ENCODE data around the gene PFDN2. TPM values are rescaled to one million over a fixed set of nuclear protein-coding genes. Genes with fewer than 3 reads are reported as not detected.

The PFDN2 gene
- total and polyA plus RNA-seq, 2 experiments from 2014 or later = 45.6 to 352 TPM

DNA sequence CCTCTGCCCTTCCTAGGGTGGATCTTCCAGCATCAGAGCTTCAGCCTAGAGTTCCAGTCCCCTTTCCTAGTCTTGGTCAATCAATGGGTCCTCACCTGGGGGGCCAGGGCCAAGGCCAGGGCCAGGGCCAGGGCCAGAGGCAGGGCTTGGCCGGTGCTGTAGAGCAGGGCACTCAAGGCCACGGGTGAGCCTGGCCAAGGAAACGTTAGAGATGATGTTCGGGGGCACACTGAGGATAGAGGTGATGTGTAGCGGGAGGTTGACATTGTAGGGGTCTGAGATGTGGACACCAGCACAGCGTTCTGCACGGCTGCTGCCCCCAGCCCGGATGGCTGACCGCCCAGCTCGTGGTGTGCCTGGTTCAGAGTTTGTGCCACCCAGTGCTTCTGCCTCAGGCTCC is 66.6 kb downstream of the PFDN2 start:
- ATAC-seq = no peak
- no peak overlapping the region for H3K4me3 ChIP-seq

More for the DNA sequence above, 66.6 kb downstream of the PFDN2 start:
- no peaks in the 10 kb centered on the region for H3K36me3 ChIP-seq (ENCODE audit: insufficient read depth)
- no peak for TF ChIP-seq EZH2 (IDR thresholded peaks at IDR 0.05; ENCODE audit: low read depth, unreplicated experiment)
- no peak for TF ChIP-seq NANOG (IDR thresholded peaks at IDR 0.05; ENCODE audit: borderline replicate concordance)
- no peak for TF ChIP-seq CTCF (conservative IDR thresholded peaks at IDR 0.05; ENCODE audit: low read depth in 2 of 2)
- no peak for TF ChIP-seq POLR2AphosphoS5 (IDR thresholded peaks at IDR 0.05; ENCODE audit: low read depth)
- no peak for TF ChIP-seq ZNF331 (CRISPR knock-in tag; IDR thresholded peaks at IDR 0.05; ENCODE audit: low read depth)
- no peak for TF ChIP-seq ETS1 (IDR thresholded peaks at IDR 0.05)
- TF ChIP-seq, protein P1, sequence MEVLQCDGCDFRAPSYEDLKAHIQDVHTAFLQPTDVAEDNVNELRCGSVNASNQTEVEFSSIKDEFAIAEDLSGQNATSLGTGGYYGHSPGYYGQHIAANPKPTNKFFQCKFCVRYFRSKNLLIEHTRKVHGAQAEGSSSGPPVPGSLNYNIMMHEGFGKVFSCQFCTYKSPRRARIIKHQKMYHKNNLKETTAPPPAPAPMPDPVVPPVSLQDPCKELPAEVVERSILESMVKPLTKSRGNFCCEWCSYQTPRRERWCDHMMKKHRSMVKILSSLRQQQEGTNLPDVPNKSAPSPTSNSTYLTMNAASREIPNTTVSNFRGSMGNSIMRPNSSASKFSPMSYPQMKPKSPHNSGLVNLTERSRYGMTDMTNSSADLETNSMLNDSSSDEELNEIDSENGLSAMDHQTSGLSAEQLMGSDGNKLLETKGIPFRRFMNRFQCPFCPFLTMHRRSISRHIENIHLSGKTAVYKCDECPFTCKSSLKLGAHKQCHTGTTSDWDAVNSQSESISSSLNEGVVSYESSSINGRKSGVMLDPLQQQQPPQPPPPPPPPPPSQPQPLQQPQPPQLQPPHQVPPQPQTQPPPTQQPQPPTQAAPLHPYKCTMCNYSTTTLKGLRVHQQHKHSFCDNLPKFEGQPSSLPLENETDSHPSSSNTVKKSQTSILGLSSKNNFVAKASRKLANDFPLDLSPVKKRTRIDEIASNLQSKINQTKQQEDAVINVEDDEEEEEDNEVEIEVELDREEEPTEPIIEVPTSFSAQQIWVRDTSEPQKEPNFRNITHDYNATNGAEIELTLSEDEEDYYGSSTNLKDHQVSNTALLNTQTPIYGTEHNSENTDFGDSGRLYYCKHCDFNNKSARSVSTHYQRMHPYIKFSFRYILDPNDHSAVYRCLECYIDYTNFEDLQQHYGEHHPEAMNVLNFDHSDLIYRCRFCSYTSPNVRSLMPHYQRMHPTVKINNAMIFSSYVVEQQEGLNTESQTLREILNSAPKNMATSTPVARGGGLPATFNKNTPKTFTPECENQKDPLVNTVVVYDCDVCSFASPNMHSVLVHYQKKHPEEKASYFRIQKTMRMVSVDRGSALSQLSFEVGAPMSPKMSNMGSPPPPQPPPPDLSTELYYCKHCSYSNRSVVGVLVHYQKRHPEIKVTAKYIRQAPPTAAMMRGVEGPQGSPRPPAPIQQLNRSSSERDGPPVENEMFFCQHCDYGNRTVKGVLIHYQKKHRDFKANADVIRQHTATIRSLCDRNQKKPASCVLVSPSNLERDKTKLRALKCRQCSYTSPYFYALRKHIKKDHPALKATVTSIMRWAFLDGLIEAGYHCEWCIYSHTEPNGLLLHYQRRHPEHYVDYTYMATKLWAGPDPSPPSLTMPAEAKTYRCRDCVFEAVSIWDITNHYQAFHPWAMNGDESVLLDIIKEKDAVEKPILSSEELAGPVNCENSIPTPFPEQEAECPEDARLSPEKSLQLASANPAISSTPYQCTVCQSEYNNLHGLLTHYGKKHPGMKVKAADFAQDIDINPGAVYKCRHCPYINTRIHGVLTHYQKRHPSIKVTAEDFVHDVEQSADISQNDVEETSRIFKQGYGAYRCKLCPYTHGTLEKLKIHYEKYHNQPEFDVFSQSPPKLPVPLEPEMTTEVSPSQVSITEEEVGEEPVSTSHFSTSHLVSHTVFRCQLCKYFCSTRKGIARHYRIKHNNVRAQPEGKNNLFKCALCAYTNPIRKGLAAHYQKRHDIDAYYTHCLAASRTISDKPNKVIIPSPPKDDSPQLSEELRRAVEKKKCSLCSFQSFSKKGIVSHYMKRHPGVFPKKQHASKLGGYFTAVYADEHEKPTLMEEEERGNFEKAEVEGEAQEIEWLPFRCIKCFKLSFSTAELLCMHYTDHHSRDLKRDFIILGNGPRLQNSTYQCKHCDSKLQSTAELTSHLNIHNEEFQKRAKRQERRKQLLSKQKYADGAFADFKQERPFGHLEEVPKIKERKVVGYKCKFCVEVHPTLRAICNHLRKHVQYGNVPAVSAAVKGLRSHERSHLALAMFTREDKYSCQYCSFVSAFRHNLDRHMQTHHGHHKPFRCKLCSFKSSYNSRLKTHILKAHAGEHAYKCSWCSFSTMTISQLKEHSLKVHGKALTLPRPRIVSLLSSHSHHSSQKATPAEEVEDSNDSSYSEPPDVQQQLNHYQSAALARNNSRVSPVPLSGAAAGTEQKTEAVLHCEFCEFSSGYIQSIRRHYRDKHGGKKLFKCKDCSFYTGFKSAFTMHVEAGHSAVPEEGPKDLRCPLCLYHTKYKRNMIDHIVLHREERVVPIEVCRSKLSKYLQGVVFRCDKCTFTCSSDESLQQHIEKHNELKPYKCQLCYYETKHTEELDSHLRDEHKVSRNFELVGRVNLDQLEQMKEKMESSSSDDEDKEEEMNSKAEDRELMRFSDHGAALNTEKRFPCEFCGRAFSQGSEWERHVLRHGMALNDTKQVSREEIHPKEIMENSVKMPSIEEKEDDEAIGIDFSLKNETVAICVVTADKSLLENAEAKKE (CRISPR knock-in tag; IDR thresholded peaks at IDR 0.05) = no peak
- TF ChIP-seq EZH2phosphoT487 (IDR thresholded peaks at IDR 0.05; ENCODE audit: unreplicated experiment) = no peak
- no peak for TF ChIP-seq REST (IDR thresholded peaks at IDR 0.05; ENCODE audit: unreplicated experiment)
- no peak for TF ChIP-seq ZNF114 (CRISPR knock-in tag; IDR thresholded peaks at IDR 0.05)
- no peak for TF ChIP-seq STAT1 (IDR thresholded peaks at IDR 0.05; ENCODE audit: unreplicated experiment)
- no peak for TF ChIP-seq CREB1 (CRISPR knock-in tag; IDR thresholded peaks at IDR 0.05; ENCODE audit: low read depth)
- H2AFZ ChIP-seq = no peak overlapping the region
- Mint-ChIP-seq H3K4me1 (peaks cover 5% of the 10 kb centered on the region; the same call in 1 of the 3 replicates), H3K4me3 (no peak overlapping the region), H3K27ac (no peak overlapping the region), H3K9me3 (peaks cover 35% of the 10 kb centered on the region), H3K36me3 (ENCODE audit: low read depth) (peaks cover 21% of the 10 kb centered on the region), H3K27me3 (ENCODE audit: insufficient read depth, low read depth, poor library complexity) (peaks cover 18% of the 10 kb centered on the region)
- no peaks in the 10 kb centered on the region for H3K4me1 ChIP-seq (ENCODE audit: insufficient read depth)
- no peaks in the 10 kb centered on the region for H3K79me2 ChIP-seq (replicated peaks; ENCODE audit: insufficient read depth)
- peaks cover 5% of the 10 kb centered on the region; the same call in 1 of the 2 replicates for H3K27me3 ChIP-seq (ENCODE audit: insufficient read depth)
- no peaks in the 10 kb centered on the region for H4K20me1 ChIP-seq (replicated peaks; ENCODE audit: insufficient read depth)
- DNase-seq (ENCODE audit: low spot score) = no peak
- no peak overlapping the region for H3K4me2 ChIP-seq
- no peak overlapping the region for H3K27ac ChIP-seq (ENCODE audit: low read depth)
- H3F3A ChIP-seq (replicated peaks; ENCODE audit: low read depth) = no peaks in the 10 kb centered on the region
- peaks cover 15% of the 10 kb centered on the region for H3K9me2 ChIP-seq (ENCODE audit: insufficient read depth)
